CD4-positive, CD25-positive, alpha-beta regulatory T cell (primary cell): ENCODE measurements around the gene SERINC4. TPM values are rescaled to one million over a fixed set of nuclear protein-coding genes. Genes with fewer than 3 reads are reported as not detected.
"Not testable (repeated sequence)": the region's sequence is repeated elsewhere in the genome, so short reads cannot be mapped to it uniquely, and the experiment has no call there.

Experiments used
- ATAC-seq, 2 donors: fragments of 150-1000 bp; cut with Tn5 transposase; one replicate each; pipeline ENCODE4 v1.10.0; 2021; ENCODE audit warnings: low read depth in 2 of 2, moderate number of reproducible peaks in 2 of 2, moderate library complexity in 1 of 2
- DNase-seq, 3 donors: peaks; one replicate each; pipeline versions ENCODE4 v3.0.0 to v3.0.0-alpha.2; 2012 to 2022; ENCODE audit warnings: mixed read lengths in 1 of 3
- H3K27ac ChIP-seq: one replicate; pipeline ENCODE4 v1.7.0; 2013; ENCODE audit warnings: mild to moderate bottlenecking, low read length; ENCODE audit not compliant: insufficient read depth, poor library complexity, severe bottlenecking
- H3K27me3 ChIP-seq: one replicate; pipeline ENCODE4 v1.7.0; 2013; ENCODE audit warnings: low read length; ENCODE audit not compliant: control insufficient read depth, insufficient read depth
- H3K36me3 ChIP-seq: one replicate; pipeline ENCODE4 v1.7.0; 2013; ENCODE audit warnings: mild to moderate bottlenecking, low read length, moderate library complexity; ENCODE audit not compliant: control insufficient read depth, insufficient read depth
- H3K4me1 ChIP-seq: 2 replicates; pipeline ENCODE4 v1.7.0; 2013; ENCODE audit warnings: mild to moderate bottlenecking, low read length; ENCODE audit not compliant: insufficient read depth, control insufficient read depth, poor library complexity, severe bottlenecking
- H3K4me3 ChIP-seq: one replicate; pipeline ENCODE4 v1.7.0; 2013; ENCODE audit warnings: low read depth, mild to moderate bottlenecking, low read length, moderate library complexity
- H3K9me3 ChIP-seq, 2 experiments: 1 replicate in 1 of 2; 2 replicates in 1 of 2; pipeline ENCODE4 v1.7.0; 2013; ENCODE audit warnings: low read length in 2 of 2, mild to moderate bottlenecking in 1 of 2, moderate library complexity in 1 of 2; ENCODE audit not compliant: control insufficient read depth in 2 of 2
- H3K27ac Mint-ChIP-seq, 3 donors: one replicate each; pipeline ENCODE4 v1.8.0; 2020 to 2022; ENCODE audit warnings: mild to moderate bottlenecking in 3 of 3, mixed read lengths in 3 of 3, moderate library complexity in 2 of 3
- H3K27me3 Mint-ChIP-seq: one replicate; pipeline ENCODE4 v1.8.0; 2022; ENCODE audit warnings: mild to moderate bottlenecking, mixed read lengths
- H3K36me3 Mint-ChIP-seq: one replicate; pipeline ENCODE4 v1.8.0; 2020; ENCODE audit warnings: mixed read lengths
- H3K4me1 Mint-ChIP-seq, 4 donors: one replicate each; pipeline ENCODE4 v1.8.0; 2020 to 2022; ENCODE audit warnings: mixed read lengths in 4 of 4, mild to moderate bottlenecking in 1 of 4
- H3K4me3 Mint-ChIP-seq, 4 donors: one replicate each; pipeline ENCODE4 v1.8.0; 2020 to 2022; ENCODE audit warnings: mild to moderate bottlenecking in 4 of 4, mixed read lengths in 4 of 4, moderate library complexity in 3 of 4
- H3K9me3 Mint-ChIP-seq, 7 donors: one replicate each; pipeline ENCODE4 v1.8.0; 2020 to 2022; ENCODE audit warnings: mixed read lengths in 7 of 7, mild to moderate bottlenecking in 3 of 7, moderate library complexity in 2 of 7
- polyA plus RNA-seq, 4 donors: library from polyadenylated mRNA; unstranded; fragments of 300-500 nt; fragmentation: Illumina TruSeq; gene quantifications; one replicate each; pipeline ENCODE4 v1.2.3, GENCODE V29; 2021
- total RNA-seq: library from RNA; stranded (reverse); gene quantifications from one replicate; pipeline ENCODE4 v1.2.3, GENCODE V29; 2022

Gene SERINC4
- total RNA-seq (not detected), polyA plus RNA-seq (1 to 10 TPM; 1.2 to 2.8 (median 2.3) TPM)

GRCh38 chr15:43799945-43800285 is at the start of gene SERINC4:
Gene SERINC4 (minus strand): TSS chr15:43800220. CDS start chr15:43799986, 234 bp downstream.
- peak within 1 kb of the TSS; percentile 95 for H3K4me3 ChIP-seq

GRCh38 chr15:43845421-43845820 is 45.4 kb upstream of the SERINC4 start:
- Mint-ChIP-seq H3K36me3 (peaks cover 20% of the 10 kb centered on the region), H3K4me3 (no peak overlapping the region), H3K27ac (no peak overlapping the region), H3K9me3 (no peaks in the 10 kb centered on the region), H3K27me3 (no peaks in the 10 kb centered on the region), H3K4me1 (peaks cover 0 to 6% (median 1%) of the 10 kb centered on the region in 4 donors)
- DNase-seq (no peak), ATAC-seq (no peak)
- Histone ChIP-seq H3K9me3 (no peaks in the 10 kb centered on the region), H3K36me3 (peaks cover 40% of the 10 kb centered on the region), H3K27ac (no peak overlapping the region), H3K27me3 (no peaks in the 10 kb centered on the region), H3K4me1 (no peaks in the 10 kb centered on the region), H3K4me3 (no peak overlapping the region)

More at GRCh38 chr15:43799945-43800285, at the start of gene SERINC4:
- Histone ChIP-seq H3K27me3 (no peaks in the 10 kb centered on the region), H3K9me3 (no peaks in the 10 kb centered on the region), H3K4me1 (peaks cover 28% of the 10 kb centered on the region), H3K36me3 (peaks cover 48% of the 10 kb centered on the region), H3K27ac (peak within 1 kb of the TSS; percentile 89)
- H3K4me3 Mint-ChIP-seq: peak within 1 kb of the TSS; percentile 93 to 100 (median 100)
- no peak for ATAC-seq
- peaks cover 22% of the 10 kb centered on the region for H3K36me3 Mint-ChIP-seq
- H3K27me3 Mint-ChIP-seq: no peaks in the 10 kb centered on the region
- no peaks in the 10 kb centered on the region for H3K9me3 Mint-ChIP-seq
- peaks cover 6 to 64% (median 40%) of the 10 kb centered on the region in 4 donors for H3K4me1 Mint-ChIP-seq
- DNase-seq: no peak
- H3K27ac Mint-ChIP-seq: peak within 1 kb of the TSS; percentile 97 to 100 (median 99)

GRCh38 chr15:43832485-43832884 is 32.5 kb upstream of the SERINC4 start:
- H3K27ac Mint-ChIP-seq: peak overlapping the region in 1 of 3 donors; percentile 24
- H3K4me1 Mint-ChIP-seq: peaks cover 12 to 46% (median 36%) of the 10 kb centered on the region in 4 donors

GRCh38 chr15:43831519-43832052 is 31.6 kb upstream of the SERINC4 start:
- H3K9me3 Mint-ChIP-seq, H3K27ac ChIP-seq, H3K27me3 ChIP-seq, DNase-seq, H3K27me3 Mint-ChIP-seq, ATAC-seq, H3K9me3 ChIP-seq, H3K4me3 ChIP-seq: not testable (repeated sequence)
- peak overlapping the region in 2 of 3 donors; percentile 24 to 77 for H3K27ac Mint-ChIP-seq
- peaks cover 13% of the 10 kb centered on the region for H3K36me3 Mint-ChIP-seq
- peaks cover 15% of the 10 kb centered on the region for H3K36me3 ChIP-seq
- peaks cover 44% of the 10 kb centered on the region for H3K4me1 ChIP-seq
- peaks cover 17 to 55% (median 37%) of the 10 kb centered on the region in 4 donors for H3K4me1 Mint-ChIP-seq
- peak overlapping the region in 2 of 4 donors; percentile 37 to 41 for H3K4me3 Mint-ChIP-seq

More at GRCh38 chr15:43832485-43832884, 32.5 kb upstream of the SERINC4 start:
- H3K27me3 Mint-ChIP-seq, H3K4me3 ChIP-seq, ATAC-seq, H3K9me3 Mint-ChIP-seq, DNase-seq, H3K27me3 ChIP-seq, H3K9me3 ChIP-seq: not testable (repeated sequence)
- Mint-ChIP-seq H3K36me3 (peaks cover 17% of the 10 kb centered on the region), H3K4me3 (peak overlapping the region in 2 of 4 donors; percentile 37 to 54)
- H3K27ac ChIP-seq: peak overlapping the region; percentile 5
- H3K36me3 ChIP-seq: peaks cover 18% of the 10 kb centered on the region
- H3K4me1 ChIP-seq: peaks cover 39% of the 10 kb centered on the region

- H3K4me3 ChIP-seq, H3K27me3 Mint-ChIP-seq, H3K36me3 ChIP-seq, H3K4me3 Mint-ChIP-seq, H3K36me3 Mint-ChIP-seq, DNase-seq, ATAC-seq, H3K27ac ChIP-seq, H3K9me3 Mint-ChIP-seq, H3K9me3 ChIP-seq, H3K27me3 ChIP-seq: not testable (repeated sequence)
- H3K4me1 Mint-ChIP-seq: peaks cover 17 to 61% (median 44%) of the 10 kb centered on the region in 4 donors
- H3K27ac Mint-ChIP-seq: peak overlapping the region in 2 of 3 donors; percentile 31 to 88
- peaks cover 52% of the 10 kb centered on the region for H3K4me1 ChIP-seq
Observed at GRCh38 chr15:43830691-43831275, 30.8 kb upstream of the SERINC4 start.

GRCh38 chr15:43829951-43830540 is 30.0 kb upstream of the SERINC4 start:
- not testable (repeated sequence) for H3K36me3 ChIP-seq, H3K27me3 ChIP-seq, H3K27me3 Mint-ChIP-seq, DNase-seq, H3K36me3 Mint-ChIP-seq, H3K9me3 ChIP-seq, H3K4me3 ChIP-seq, ATAC-seq, H3K9me3 Mint-ChIP-seq
- Histone ChIP-seq H3K4me1 (peaks cover 57% of the 10 kb centered on the region), H3K27ac (peak overlapping the region; percentile 8)
- Mint-ChIP-seq H3K4me3 (peak overlapping the region; percentile 52 to 78 (median 62)), H3K27ac (peak overlapping the region in 1 of 3 donors; percentile 91), H3K4me1 (peaks cover 17 to 61% (median 43%) of the 10 kb centered on the region in 4 donors)

- peak overlapping the region; percentile 81 to 99 (median 94) for H3K4me3 Mint-ChIP-seq
- H3K27ac ChIP-seq: peak overlapping the region; percentile 87
- H3K4me1 Mint-ChIP-seq: peaks cover 23 to 68% (median 52%) of the 10 kb centered on the region in 4 donors
- no peaks in the 10 kb centered on the region for H3K27me3 ChIP-seq
- peak overlapping the region; percentile 89 for H3K4me3 ChIP-seq
- no peaks in the 10 kb centered on the region for H3K27me3 Mint-ChIP-seq
- H3K36me3 Mint-ChIP-seq: peaks cover 3% of the 10 kb centered on the region
- DNase-seq (peak in 2 of 3 donors; percentile 19 to 53), ATAC-seq (no peak)
- no peaks in the 10 kb centered on the region for H3K9me3 ChIP-seq
- H3K9me3 Mint-ChIP-seq: no peaks in the 10 kb centered on the region
- peaks cover 68% of the 10 kb centered on the region for H3K4me1 ChIP-seq
- peak overlapping the region; percentile 79 to 91 (median 86) for H3K27ac Mint-ChIP-seq
- no peaks in the 10 kb centered on the region for H3K36me3 ChIP-seq
Observed at GRCh38 chr15:43828061-43828657, 28.1 kb upstream of the SERINC4 start.
